HG03064 (cell line): ENCODE data around the gene CDK7.
"Not testable (repeated sequence)": the region's sequence is repeated elsewhere in the genome, so short reads cannot be mapped to it uniquely, and the experiment has no call there.

ENCODE experiments used
- ATAC-seq: cut with Tn5 transposase; IDR thresholded peaks from one replicate; pipeline ENCODE4 v1.9.1; 2021; ENCODE audit warnings: low read depth; ENCODE audit not compliant: unreplicated experiment

Gene CDK7

DNA sequence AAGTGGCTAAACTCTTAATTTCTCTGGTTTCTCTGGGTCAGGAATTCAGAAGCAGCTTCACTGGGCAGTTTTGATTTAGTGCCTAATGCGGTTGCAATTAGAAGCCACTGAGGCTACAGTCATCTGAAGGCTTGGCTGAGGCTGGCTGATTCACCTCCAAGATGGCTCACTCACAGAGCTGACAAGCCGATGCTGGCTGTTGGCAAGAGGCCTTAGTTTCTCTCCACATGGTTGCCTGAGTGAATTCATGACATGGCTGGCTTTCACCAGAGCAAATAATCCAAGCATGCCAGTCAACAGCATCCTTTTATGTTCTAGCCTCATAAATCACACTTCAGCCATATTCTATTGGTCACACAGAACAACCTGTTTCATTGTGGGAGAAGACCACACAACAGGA, 2.8 kb upstream of the CDK7 start:
- ATAC-seq: no peak

DNA sequence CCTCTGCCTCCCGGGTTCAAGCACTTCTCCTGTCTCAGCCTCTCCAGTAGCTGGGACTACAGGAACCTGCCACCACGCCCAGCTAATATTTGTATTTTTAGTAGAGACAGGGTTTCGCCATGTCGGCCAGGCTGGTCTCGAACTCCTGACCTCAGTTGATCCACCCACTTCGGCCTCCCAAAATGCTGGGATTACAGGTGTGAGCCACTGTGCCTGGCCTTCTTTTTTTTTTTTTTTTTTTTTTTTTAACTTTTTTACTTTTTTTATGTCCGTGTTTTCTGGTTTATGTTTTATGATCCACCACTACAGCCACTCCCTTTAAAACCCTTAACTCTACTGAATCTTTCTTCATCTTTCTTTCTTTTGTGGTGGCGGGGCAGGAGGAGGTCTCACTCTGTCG, 2.0 kb downstream of the CDK7 start:
- ATAC-seq: not testable (repeated sequence)

DNA sequence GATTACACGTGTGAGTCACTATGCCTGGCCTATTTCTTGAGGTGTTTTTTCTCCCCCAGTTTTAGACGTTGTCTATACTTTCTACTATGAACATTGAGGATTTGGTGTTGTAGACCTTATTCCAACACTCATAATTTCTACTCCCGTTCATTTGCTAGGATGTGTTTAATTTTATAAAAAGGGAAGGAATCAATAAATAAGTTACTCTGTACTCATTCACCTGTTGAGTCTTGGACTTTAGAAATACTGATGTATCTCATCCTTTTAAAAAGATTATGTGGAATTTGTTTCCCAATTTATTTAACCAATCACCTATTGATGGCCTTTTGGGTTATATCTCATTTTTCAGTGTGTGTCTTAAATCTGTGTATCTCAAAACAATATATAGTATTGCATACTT, 3.2 kb downstream of the CDK7 start:
- no peak for ATAC-seq

DNA sequence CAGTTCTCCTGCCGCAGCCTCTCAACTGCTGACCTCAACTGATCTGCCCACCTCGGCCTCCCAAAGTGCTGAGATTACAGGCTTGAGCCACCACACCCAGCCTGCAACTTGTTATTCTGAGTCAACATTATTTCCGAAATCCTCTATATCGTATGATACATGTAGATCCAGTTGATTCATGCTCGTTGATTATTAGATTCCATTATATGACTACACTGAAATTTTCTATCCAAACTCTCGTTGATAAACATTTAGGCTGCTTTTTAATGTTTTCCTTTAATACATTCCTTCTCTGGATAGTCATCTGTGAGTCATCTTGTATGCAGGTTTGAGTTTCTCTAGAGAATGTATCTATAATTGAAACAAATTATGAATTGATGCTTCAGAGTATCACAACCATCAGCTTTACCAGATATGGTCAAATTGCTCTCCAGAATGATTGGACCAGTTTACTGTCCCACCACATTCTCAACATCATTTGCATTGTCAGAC, 4.1 kb downstream of the CDK7 start:
- ATAC-seq: no peak

DNA sequence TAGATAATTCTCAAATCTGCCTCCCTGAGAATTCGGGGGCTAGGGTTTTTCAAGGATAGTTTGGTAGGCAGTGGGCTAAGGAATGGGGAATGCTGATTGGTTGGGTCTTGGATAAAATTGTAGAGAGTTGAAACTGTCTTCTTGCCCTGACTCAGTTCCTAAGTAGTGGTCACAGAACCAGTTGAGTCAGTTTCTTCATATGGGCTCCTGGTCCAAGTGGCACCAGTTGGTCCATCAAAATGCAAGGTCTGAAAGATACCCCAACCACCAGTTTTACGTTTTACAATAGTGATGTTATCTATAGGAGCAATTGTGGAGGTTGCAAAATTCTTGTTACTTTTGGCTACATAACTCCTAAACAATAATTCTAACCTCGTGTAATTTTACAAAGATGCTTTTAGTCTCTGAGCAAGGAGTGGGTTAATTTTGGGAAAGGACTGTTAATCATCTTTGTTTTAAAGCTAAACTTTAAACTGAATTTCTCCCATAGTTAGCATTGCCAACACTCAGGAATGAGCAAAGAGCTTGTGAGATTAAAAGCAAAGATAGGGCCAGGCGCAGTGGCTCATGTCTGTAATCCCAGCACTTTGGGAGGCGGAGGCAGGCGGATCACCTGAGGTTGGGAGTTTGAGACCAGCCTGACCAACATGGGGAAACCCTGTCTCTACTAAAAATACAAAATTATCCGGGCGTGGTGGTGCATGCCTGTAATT, 7.7 kb downstream of the CDK7 start:
- no peak for ATAC-seq

DNA sequence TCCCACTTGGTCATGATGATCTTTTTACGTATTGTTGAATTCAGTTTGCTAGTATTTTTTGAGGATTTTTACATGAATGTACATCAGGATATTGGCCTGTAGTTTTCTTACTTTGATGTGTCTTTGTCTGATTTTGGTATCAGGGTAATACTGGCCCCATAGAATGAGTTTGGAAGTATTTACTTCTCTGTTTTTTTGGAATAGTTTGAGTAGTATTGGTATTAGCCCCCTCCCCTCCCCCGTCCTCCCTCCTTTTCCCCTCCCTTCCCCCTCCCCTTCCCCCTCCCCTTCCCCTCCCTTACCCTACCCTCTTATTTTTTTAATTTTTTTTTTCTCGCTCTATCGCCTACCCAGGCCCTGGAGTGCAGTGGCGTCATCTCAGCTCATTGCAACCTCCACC, 10.3 kb downstream of the CDK7 start:
- ATAC-seq: no peak

DNA sequence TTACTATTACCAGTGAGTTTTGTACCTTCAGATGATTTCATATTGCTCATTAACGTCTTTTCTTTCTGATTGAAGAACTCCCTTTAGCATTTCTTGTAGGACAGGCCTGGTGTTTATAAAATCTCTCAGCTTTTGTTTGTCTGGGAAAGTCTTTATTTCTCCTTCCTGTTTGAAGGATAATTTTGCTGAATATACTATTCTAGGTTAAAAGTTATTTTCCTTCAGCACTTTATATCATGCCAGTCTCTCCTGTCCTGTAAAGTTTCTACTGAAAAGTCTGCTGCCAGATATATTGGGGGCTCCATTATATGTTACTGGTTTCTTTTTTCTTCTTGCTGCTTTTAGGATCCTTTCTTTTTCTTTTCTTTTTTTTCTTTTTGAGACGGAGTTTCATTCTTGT, 13.3 kb downstream of the CDK7 start:
- ATAC-seq: no peak

DNA sequence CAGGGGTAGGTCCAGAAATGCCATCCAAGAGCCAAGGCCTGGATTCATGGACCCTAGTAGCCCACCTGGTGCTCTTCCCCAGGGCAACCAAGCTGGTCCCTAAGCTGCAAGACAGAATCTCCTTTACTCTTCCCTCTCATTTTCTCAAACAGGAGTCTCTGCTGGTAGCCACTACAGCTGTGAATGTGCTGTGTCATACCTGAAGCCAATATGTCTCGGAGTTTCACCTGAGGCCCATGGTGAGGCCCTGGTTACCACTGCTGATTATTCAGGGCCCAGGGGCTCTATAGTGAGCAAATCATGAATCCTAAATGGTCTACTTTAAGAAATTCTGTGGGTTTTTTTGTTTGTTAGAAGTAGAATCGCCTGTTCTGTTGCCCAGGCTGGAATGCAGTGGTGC, 15.9 kb downstream of the CDK7 start:
- no peak for ATAC-seq

DNA sequence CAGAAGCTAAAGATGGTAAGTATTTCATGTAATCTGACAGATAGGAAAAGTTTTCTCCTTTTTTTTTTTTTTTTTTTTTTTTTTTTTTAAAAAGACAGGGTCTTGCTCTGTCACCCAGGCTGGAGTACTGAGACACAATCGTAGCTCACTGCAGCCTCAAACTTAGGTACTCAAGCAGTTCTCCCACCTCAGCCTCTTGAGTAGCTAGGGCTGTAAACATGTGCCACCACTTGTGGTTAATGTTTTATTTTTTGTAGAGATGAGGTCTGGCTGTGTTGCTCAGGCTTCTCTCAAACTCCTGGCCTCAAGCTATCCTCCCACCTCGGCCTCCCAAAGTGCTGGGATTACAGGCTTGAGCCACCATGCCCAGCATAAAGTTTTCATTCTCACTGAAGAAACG, 17.8 kb downstream of the CDK7 start:
- ATAC-seq: no peak

DNA sequence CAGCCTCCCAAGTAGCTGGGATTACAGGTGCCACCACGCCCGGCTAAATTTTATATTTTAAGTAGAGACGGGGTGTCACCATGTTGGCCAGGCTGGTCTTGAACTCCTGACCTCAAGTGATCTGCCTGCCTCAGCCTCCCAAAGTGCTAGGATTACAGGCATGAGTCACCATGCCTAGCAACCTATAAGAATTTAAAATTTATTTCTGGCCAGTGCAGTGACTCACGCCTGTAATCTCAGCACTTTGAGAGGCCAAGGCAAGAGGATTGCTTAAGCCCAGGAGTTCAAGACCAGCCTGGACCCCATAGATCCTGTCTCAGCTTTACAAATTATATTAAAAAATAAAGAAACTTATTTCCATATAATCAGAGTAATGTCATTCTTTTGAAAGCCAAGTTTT, 21.3 kb downstream of the CDK7 start:
- not testable (repeated sequence) for ATAC-seq

DNA sequence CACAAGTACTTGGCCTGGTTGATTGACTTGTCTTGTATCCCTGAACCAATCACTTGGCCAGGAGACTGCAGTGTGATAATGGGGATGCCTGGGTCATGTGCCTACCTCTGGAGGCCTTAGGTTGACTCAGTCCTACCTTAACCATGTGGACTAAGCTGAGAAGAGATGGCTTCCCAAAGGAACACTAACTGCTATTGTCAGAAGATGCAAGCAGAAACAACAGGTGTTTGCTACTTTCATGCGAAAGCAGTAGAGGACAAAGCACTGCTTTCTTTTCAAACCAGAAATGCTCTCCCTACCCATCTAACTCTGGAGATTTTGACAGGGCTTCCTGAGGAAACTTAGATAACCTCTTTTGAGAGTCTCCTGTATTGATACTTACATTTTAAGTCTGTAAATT, 22.9 kb downstream of the CDK7 start:
- no peak for ATAC-seq

DNA sequence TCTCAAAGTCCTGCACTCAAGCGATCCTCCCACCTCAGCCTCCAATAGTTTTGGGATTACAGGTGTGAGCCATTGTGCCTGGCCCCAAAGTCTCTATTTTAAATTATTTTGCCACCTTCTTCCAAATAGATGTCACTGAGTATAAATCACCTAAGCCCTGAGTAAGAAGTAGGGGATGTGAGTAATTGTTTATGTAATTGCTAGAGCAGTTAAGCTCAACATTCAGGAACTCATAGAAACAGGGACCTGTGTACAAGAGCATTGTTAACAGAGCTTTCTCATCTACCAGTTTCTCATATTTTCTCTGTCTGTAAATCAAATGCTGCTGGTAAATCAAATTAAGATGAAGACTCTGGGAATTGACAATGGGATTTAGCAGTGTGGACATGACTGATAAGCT, 26.3 kb downstream of the CDK7 start:
- no peak for ATAC-seq

DNA sequence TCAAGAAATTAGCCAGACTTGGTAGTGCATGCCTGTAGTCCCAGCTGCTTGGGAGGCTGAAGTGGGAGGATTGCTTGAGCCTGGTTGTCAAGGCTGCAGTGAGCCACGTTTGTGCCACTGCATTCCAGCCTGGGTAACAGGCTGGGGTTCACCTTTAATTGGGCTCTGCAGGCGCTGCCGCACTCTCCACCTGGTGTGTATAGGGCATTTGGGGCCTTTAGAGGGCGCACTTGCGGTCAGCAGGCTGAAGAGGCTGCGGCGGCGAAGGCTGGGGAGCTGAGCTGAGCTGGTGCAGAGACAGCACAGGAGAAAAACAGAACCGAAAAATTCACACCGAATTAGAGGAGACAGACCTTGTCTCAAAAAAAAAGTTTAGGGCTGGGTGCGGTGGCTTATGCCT, 31.2 kb downstream of the CDK7 start:
- no peak for ATAC-seq

DNA sequence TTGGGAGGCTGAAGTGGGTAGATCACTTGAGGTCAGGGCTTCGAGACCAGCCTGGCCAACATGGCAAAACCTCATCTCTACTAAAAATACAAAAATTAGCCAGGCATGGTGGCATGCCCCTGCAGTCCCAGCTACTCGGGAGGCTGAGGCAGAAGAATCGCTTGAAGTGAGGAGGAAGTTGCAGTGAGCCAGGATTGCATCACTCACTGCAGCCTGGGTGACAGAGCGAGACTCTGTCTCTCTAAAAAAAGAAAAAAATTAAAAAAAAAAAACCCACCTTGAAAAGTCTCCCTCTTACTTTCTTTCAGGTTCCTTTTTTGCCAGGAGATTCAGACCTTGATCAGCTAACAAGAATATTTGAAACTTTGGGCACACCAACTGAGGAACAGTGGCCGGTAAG, 34.2 kb downstream of the CDK7 start:
- ATAC-seq: no peak

DNA sequence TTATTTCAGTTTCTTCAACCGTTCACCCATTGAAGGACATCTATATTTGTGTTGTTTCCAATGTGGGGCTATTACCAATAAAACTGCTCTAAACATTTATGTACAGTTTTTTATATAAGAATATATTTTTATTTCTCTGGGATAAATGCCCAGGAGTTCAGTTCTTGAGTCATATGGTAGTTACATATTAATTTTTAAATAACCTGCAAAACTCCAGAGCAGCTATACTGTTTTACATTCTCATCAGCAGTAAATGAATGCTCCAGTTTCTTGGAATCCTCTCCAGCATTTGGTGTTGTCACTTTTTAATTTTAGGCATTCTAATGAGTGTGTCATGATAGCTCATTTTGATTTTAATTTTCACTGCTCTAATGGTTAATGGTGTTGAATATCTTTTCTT, 36.2 kb downstream of the CDK7 start:
- no peak for ATAC-seq

DNA sequence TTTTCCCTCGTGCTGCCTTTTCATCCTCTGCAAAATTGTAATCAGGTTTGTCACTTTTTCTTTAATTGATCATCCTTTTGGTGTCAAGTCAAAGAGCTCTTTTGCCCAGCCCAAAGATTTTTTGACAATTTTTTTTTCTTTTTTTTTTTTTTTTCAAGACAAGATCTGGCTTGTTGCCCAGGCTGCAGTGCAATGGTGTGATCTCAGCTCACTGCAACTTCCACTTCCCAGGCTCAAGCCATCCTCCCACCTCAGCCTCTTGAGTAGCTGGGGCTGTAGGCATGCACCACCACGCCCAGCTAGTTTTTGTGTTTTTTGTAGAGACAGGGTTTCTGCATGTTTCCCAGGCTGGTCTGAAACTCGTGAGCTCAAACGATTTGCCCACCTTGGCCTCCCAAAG, 36.7 kb downstream of the CDK7 start:
- no peak for ATAC-seq

DNA sequence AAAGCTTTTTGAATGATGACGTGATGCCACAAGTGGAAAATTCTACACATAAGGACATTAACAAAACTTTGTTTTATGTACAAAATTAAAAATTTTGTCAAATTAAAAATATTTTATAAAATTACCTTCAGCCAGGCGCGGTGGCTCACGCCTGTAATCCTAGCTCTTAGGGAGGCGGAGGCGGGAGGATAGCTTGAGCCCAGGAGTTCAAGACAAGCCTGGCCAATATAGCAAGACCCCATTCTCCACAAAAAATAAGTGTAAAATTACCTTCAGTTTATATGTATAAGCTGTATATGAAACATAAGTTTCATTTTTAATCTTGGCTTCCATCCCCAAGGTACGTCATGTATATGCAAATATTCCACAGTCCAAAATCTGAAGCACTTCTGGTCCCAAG, 40.9 kb downstream of the CDK7 start:
- no peak for ATAC-seq

DNA sequence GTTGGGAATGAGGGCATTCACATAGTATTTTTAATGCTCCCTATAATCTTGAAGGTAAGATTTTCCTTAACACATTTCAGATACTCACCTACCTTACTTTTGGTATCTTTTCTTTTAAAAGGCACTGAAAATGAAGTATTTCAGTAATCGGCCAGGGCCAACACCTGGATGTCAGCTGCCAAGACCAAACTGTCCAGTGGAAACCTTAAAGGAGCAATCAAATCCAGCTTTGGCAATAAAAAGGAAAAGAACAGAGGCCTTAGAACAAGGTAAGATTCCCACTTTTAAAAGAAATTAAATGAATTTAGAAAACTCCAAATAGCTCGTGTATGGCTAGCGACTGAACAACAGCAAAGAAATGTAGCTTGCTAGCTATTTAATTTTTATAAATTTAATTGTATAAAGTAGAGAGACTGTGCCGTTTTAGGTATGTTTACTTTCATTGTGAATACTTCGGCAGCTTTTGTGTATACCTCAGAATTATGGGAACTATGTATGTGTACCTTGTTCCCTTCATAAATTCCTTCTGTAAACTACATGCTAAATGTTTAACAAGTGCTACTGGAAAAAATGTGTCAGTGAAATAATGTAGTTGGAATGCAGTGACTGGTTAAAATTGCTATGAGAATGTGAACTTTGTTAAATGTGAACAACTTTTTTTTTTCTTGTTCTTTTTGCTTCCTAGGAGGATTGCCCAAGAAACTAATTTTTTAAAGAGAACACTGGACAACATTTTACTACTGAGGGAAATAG, 41.9 kb downstream of the CDK7 start:
- ATAC-seq: no peak

DNA sequence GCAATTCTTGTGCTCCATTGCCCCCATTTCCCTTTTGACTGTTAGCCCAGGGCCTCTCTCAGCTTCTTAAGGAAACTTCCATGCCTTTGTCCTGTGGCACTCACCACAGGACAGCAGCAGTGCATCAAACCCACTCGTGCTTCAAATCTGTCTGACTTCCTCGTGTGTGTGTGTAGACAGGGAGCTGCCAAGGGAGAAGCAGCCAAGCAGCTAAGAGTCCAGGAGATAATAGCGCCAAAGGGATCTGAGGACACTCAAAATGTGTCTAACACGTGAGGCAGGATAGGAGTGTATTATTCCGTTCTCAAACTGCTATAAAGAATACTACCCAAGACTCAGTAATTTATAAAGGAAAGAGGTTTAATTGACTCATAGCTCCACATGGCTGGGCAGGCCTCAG, 44.8 kb downstream of the CDK7 start:
- ATAC-seq: no peak

DNA sequence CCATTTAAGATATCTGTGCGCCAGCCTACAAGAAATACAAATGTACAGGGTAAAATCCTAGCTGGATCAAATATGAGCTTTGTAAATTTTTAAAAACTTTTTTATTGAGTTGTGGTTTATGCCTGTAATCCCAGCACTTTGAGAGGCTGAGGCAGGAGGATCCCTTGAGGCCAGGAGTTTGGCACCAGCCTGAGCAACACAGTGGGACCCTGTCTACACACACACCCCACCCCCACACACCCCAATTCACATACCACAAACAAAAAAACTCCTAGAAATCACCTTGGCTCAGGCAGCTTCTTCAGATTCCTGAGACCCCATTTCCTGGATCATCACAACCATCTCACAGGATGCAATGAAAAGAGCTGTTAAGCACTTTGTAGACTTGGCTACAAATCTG, 46.4 kb downstream of the CDK7 start:
- ATAC-seq: no peak

DNA sequence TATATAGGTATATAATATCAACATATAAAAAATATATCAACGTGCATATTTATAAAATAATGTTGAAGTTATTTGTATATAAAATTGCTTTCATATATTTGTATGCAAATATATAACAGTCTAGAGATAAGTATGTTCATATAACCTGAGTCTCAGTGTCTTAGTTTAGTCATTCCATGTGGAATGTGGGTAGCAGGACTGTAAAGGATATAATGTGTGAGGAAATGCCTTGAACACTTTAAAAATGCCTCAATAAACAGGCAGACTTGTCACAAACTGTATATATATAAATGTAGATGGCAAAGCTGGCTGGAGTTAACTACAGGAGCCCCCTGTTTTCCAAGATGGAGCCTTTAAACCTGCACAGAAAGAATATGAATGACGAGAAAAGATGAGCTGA, 49.5 kb downstream of the CDK7 start:
- no peak for ATAC-seq

DNA sequence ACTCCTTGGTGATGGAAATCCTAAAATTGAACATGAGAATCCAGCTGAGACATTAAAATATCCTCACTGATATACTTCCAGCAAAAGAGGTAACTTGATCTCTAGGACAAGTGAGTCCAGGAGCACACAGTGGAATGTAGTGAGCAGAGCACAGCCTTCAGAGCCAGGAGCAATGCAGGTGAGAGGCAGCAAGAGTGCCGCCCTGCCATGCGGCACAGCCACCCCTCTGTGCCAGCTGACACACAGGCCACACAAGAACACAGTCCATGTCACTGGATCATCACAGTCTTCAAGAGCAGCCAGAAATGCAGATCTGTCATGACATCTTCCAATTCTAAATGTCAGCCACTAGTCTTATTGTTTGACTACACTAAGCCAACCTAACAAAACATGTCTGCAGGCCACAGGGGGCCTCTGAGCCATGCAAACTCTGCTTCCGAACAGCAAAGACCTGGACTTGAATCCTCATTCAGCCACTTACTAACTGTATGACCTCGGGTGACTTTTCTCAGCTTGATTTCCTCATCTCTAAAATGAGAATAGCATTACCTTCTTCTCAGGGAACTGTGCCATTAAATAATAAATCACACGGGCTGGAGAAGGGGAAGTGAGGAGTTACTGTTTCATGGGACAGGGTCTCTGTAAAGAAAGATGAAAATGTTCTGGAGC, 50.9 kb downstream of the CDK7 start:
- ATAC-seq: no peak
